WERI-Rb-1 (cell line): ENCODE data around the gene CCM2.
"Not testable (repeated sequence)": the region's sequence is repeated elsewhere in the genome, so short reads cannot be mapped to it uniquely, and the experiment has no call there.

Source experiments
- DNase-seq: peaks from one replicate; pipeline ENCODE4 v3.0.0-alpha.2; 2020
- H3K27ac ChIP-seq: fragments of 250-450 bp; sonication (Bioruptor Pico); 2 replicates; pipeline ENCODE4 v1.5.1; 2020; ENCODE audit warnings: mild to moderate bottlenecking, moderate library complexity
- H3K27me3 ChIP-seq: fragments of 250-450 bp; sonication (Bioruptor Pico); 2 replicates; pipeline ENCODE4 v1.5.1; 2021; ENCODE audit warnings: mild to moderate bottlenecking, low read depth, moderate library complexity; ENCODE audit not compliant: insufficient read depth, severe bottlenecking
- H3K36me3 ChIP-seq: fragments of 250-450 bp; sonication (Bioruptor Pico); 2 replicates; pipeline ENCODE4 v1.5.1; 2020; ENCODE audit warnings: mild to moderate bottlenecking, moderate library complexity
- H3K4me3 ChIP-seq: 2 replicates; pipeline ENCODE4 v1.5.1; 2011; ENCODE audit warnings: low read depth, mild to moderate bottlenecking, control low read depth, low read length
- H3K9me3 ChIP-seq: fragments of 250-450 bp; sonication (Bioruptor Pico); 2 replicates; pipeline ENCODE4 v1.5.1; 2021; ENCODE audit warnings: mild to moderate bottlenecking, moderate library complexity; ENCODE audit not compliant: severe bottlenecking
- CTCF ChIP-seq: IDR thresholded peaks from 2 replicates; pipeline ENCODE4 v1.5.1; 2011; ENCODE audit warnings: low read depth, mild to moderate bottlenecking, control low read depth, inconsistent platforms, low read length

The CCM2 gene

GRCh38 chr7:45033931-45034290, 33.9 kb downstream of the CCM2 start:
- H3K27me3 ChIP-seq: no peaks in the 10 kb centered on the region
- H3K9me3 ChIP-seq: no peaks in the 10 kb centered on the region
- peak overlapping the region; percentile 93 for H3K27ac ChIP-seq
- no peak overlapping the region for H3K4me3 ChIP-seq
- peaks cover 3% of the 10 kb centered on the region; the same call in 1 of the 2 replicates for H3K36me3 ChIP-seq
- peak; percentile 83 for DNase-seq
- TF ChIP-seq CTCF: no peak

- Histone ChIP-seq H3K36me3 (peaks cover 11% of the 10 kb centered on the region), H3K27ac (peak overlapping the region; percentile 93)
- H3K4me3 ChIP-seq, H3K9me3 ChIP-seq, DNase-seq, H3K27me3 ChIP-seq: not testable (repeated sequence)
Measured at GRCh38 chr7:45034710-45035109, 34.7 kb downstream of the CCM2 start.

GRCh38 chr7:45035371-45035770, 35.4 kb downstream of the CCM2 start:
- H3K27me3 ChIP-seq: no peaks in the 10 kb centered on the region
- peaks cover 15% of the 10 kb centered on the region for H3K36me3 ChIP-seq
- H3K9me3 ChIP-seq: no peaks in the 10 kb centered on the region
- H3K4me3 ChIP-seq: no peak overlapping the region
- TF ChIP-seq CTCF: no peak
- H3K27ac ChIP-seq: no peak overlapping the region
- no peak for DNase-seq

- Histone ChIP-seq H3K27me3 (no peaks in the 10 kb centered on the region), H3K4me3 (no peak overlapping the region), H3K36me3 (peaks cover 15% of the 10 kb centered on the region), H3K9me3 (no peaks in the 10 kb centered on the region), H3K27ac (peak overlapping the region; percentile 56)
- DNase-seq: peak; percentile 21
- no peak for TF ChIP-seq CTCF
Measured at GRCh38 chr7:45035893-45036292, 35.9 kb downstream of the CCM2 start.

GRCh38 chr7:45036317-45036716, 36.3 kb downstream of the CCM2 start:
- Histone ChIP-seq H3K4me3 (no peak overlapping the region), H3K27me3 (no peaks in the 10 kb centered on the region), H3K9me3 (no peaks in the 10 kb centered on the region), H3K36me3 (peaks cover 16% of the 10 kb centered on the region), H3K27ac (peak overlapping the region; percentile 56)
- no peak for TF ChIP-seq CTCF
- no peak for DNase-seq

GRCh38 chr7:45036796-45037195, 36.8 kb downstream of the CCM2 start:
- Histone ChIP-seq H3K9me3 (no peaks in the 10 kb centered on the region), H3K36me3 (peaks cover 21% of the 10 kb centered on the region), H3K27ac (peak overlapping the region; percentile 56), H3K4me3 (no peak overlapping the region), H3K27me3 (no peaks in the 10 kb centered on the region)
- no peak for TF ChIP-seq CTCF
- DNase-seq: no peak
